CD1c-positive myeloid dendritic cell (primary cell): Measurements from ENCODE around the gene TMPRSS2.

Experiments
- DNase-seq: peaks from one replicate; pipeline ENCODE4 v3.0.0-alpha.2; 2016; ENCODE audit errors: extremely low spot score

Gene TMPRSS2

DNA sequence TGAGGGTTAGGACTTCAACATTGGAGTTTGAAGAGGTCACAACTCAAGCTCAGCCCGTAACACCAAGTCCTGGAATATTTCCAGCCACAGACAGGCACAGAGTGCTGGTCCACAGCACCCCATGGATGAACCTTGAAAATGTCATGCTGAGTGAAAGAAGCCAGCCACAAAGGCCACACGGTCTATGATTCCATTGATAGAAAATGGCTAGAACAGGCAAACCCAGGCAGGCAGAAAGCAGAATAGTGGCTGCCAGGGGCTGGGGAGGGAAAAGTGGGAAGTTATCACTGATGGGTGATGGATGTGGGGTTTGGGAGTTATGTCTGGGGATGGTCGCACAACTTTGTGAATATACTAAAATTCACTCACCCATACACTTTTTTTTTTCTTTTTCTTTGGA is 60.6 kb downstream of the TMPRSS2 start:
- DNase-seq = no peak

DNA sequence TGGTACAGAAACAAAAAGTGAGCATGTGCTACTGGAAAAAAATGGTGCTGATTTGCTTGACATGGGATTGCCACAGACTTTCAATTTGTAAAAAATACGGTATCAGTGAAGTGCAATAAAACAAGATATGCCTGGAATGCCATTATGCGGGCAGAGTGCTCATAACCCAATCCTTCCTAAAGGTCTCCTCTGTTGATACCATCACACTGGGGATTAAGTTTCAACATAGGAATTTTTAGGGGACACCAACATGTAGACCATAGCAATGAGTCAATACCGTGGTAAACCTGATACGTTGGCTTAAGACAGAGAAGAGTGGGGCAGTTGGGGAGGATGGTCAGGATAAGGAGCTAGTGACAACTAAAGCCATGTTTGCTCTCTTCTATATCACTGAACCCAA is 61.4 kb downstream of the TMPRSS2 start:
- DNase-seq = no peak

DNA sequence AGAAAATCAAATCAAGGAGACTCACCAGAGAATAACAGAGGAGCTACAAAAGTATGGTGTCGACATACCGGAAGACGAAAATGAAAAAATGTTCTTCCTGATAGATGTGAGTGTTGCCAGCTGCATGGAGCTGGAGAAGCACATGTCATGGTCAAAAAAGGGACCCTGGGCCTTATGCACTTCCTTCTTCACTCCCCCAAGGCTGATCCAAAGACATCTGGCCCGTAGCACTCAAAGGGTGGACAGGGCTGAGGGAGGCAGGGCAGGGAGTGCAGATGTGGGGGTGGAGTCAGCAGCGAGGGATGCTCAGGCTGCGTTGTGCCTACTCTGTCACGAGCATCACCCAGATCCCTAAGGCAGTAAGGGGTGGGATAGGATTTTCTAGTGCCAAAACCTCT is 62.5 kb downstream of the TMPRSS2 start:
- no peak for DNase-seq

DNA sequence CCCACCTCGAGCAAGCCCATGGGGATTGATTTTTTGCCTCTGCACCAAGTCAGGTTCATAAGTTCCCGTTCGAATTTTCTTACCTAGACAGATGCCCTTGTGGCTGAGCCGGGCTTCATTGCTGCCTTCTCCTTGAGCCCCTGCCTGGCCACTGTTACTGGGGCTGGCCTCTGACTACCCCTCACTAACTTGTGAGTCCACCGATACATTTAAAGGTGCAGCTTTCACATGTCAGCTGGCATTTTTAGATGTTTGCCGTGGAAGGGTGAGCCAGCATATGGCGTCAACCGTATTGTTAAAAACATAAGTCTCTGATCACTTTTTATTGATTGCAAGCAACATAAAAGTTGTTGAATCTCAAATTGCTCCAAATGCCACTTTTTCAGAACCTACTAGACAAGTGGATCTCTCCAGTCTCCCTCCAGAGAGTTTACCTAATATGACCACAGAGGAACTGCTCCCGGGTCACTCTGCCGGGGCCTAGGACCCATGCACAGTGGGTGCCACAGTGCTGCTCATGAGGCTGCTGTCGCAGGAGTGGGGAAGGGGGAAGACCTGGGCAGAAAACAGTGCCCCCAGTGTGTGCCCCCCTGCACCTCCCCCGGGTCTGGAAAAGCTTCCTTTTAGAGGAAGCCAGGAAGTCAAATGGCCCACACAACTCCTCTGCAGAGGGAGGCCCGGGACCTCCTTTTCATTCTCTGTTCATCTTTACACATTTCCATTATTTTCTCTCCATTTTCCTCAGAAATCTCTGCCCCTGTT is 63.1 kb downstream of the TMPRSS2 start:
- DNase-seq = no peak

DNA sequence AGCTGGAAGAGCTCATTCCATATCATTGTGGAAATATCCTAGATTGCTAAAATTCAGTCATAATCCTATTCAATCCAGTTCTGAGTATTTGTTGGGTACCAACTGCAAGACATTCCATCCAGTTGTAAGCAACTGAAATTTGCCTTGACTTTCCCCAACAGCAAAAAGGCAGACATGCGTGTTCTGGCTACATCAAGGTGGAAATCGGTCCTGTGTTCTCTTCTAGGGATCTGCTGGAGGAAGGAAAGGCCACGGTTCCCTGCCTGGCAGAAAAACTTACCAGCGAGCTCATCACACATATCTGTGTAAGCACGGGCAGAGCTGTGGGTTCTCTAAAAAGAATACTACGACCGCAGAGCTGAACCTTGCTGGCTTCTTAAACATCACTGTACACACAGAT is 64.4 kb downstream of the TMPRSS2 start:
- DNase-seq = no peak

DNA sequence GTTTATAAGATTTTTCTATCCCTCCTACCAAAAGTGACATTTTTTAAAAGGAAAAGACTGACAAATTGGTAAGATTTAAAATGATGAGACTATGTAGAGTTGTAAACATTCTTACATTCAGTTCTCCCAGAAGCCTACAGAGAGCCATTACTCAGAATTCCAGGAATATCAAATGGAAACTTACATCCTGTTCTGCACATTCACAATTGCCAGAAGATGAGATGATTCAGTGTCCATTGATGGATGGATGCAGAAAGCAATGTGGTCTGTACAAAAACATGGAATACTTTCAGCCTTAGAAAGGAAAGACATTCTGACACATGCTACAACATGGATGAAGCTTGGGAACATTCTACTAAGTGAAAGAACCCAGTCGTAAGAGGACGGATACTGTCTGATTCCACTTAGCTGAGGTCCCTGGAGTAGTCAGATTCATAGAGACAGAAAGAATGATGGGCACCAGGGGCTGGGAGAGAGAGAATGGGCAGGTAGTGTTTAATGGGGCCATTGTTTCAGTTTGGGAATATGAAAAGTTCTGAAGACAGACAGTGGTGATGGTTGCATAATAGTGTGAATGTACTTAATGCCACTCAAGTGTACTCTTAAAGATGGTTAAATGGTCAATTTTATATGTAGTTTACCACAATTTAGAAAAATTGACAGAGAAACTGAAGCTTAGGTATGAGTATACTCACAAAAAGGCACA is 65.3 kb downstream of the TMPRSS2 start:
- no peak for DNase-seq

DNA sequence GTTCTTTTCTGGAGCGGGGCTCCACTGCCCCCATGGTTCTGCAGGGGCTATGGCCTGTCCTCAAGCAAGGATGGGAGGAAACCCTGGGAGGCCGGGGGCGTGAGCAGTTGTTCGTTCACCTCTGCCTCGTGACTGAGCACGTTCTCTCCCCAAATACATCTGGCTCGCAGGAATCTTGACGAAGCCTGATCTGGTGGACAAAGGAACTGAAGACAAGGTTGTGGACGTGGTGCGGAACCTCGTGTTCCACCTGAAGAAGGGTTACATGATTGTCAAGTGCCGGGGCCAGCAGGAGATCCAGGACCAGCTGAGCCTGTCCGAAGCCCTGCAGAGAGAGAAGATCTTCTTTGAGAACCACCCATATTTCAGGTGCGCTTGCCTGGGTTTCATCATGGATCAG is 66.4 kb downstream of the TMPRSS2 start:
- no peak for DNase-seq

DNA sequence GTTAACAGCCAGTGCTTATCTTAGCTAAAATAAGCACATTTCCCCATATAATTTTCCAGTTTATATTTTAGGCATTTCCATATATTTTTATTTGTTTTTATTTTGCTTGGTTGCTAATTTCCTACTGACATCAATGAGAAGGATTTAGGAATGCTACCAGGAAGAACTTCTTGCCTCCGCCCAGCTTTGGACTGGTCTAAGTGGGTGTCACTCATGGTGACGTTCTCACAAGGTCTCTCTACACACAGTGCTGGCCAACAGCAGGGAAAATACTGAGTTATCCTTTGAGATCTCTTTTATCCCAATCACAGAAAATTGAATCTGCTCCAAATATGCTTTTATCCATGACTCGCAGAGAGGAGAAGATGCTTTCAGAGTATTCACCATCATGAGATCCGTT is 68.7 kb downstream of the TMPRSS2 start:
- no peak for DNase-seq

DNA sequence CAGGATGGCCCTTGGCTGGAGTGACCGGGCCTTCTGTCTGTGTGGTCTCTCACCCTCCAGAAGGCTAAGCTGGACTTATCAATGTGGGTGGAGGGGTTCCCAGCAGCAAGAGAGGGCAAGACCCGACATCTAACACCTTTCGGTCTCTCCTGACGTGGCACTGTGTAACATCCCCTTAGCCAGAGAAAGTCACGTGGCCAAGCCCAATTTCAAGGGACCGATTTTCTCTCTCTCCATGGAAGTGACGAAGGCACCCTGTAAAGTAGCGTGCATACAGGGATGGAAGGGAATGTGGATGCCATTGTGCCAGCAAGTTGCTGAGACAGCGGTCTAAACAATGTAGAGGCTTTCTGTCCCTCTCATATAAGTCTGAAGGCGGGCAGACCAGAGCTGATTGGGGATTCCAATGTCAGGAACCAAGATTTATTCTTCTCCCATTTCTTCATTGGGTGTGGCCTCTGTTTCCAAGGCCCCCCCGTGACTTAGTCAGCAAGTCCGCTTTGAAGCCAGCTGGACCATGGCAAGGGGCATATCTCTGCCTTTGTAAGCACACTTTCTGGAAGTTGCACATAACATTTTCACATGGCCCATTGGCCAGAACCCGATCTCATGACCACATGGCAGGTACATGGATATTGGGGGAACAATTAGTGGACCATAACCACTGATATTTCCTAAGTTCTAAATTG is 69.4 kb downstream of the TMPRSS2 start:
- DNase-seq = no peak

DNA sequence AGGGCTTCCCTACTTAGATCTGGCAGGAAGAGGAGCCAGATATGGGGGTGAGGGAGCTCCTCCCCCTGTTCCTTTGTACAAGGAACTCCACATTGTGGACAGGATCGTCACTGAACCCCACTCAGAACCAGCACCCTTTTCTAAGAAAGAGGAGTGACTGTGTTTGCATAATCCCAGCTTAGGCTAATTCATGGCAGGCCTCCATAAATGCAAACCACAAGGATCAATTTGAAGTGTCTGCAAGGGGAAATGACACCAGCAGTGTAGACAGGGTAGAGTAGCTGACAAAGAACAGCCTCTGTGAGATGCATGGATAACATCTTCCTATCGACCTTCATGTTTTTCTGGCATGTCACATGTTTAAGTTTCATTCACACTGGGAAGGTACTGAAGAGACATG is 70.2 kb downstream of the TMPRSS2 start:
- no peak for DNase-seq

DNA sequence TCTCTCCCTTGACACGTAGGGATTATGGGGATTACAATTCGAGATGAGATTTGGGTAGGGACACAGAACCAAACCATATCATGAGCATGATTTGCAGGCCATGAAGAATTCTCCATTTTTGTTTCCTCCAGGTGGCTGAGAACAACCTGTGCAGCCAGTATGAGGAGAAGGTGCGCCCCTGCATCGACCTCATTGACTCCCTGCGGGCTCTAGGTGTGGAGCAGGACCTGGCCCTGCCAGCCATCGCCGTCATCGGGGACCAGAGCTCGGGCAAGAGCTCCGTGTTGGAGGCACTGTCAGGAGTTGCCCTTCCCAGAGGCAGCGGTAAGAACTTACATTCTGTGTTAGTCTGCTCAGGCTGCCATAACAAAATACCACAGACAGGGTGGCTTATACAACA is 72.3 kb downstream of the TMPRSS2 start:
- DNase-seq = no peak

DNA sequence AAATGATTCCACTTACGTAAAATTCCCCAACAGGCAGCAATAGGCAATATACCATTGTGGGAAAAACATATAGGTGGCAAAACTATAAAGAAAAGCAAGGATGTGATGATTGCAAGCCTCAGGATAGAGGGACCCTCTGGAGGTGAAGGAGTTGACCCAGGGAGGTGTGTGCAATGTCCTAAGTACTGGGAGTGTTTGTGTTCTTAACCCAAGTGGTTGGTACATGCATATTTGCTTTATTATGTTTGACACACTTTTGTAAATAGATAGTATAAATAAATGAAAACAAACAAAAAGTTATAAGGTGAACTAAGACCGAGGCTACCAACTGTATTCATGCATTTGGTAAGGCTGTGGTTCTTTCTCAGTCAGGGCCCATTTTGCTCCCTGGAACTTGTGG is 74.4 kb downstream of the TMPRSS2 start:
- DNase-seq = no peak

DNA sequence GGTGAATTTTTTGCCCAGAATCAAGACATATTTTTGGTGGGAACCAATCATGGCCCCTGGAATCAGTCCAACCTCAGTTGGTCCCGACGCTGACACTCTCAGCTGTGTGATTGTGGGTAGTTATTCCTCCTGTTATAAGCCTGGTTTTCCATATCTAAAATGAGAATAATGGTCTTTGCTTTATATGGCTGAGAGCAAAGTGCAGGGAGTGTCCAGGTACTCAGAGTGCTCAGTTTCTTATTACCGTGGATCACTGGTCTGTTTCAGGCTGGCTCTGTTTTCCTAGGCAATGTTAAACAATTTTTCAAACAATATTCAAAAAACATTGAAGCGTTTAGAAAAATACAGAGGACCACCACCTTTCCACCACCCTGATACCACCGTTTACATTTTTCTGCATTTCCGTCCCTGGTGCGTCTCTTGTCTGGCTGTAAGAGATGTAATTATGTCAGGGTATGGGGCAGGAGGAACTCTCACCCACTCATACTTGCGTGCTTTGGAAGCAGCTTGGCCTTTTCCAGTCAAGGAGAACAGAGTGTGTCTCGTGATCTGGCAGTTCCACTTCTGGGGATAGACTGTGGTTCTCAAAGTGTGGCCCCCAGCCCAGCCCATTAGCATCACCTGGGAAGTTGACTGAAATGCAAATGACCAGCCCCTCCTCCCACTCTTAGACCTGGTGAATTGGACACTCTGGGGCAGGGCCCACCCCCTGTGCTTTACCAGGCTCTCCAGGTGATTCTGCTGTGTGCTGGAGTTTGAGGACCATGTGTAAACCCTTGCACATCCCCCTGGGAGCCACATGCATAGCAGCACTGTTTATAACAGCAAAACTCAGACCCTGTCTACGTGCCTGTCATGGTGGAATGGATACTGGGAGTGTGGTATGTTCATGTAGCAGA is 75.1 kb downstream of the TMPRSS2 start:
- no peak for DNase-seq

DNA sequence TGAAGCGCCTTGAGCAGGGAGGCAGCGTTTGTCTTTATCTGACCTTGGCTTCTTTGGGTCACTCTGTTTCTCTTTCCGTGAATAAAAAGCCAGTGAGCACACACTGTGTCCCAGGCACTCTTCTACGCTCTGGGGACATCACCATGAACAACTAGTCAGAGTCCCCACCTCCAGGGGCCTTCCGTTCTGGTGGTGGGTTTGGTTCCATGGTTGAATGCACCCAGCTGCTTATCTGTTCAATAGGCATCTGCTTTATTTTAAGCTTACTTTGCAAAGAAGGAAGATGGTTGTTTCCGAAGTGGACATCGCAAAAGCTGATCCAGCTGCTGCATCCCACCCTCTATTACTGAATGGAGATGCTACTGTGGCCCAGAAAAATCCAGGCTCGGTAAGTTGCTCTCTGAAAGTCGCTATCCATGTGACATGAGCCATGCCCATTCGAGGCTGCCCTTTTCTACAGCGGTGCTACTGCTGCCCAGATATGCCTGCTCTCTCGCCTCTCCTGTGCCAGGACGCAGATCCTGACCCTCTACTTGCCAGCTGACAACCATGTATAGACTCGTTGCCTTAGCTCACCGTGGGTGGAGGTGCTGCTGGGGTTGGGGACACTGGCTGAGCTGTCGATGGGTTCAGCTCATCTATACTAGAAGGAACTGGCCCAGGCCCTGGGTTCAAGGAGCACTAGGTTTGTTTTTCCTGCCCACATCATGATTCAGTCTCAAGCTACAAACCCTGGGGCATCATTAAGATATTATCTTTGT is 76.0 kb downstream of the TMPRSS2 start:
- no peak for DNase-seq

DNA sequence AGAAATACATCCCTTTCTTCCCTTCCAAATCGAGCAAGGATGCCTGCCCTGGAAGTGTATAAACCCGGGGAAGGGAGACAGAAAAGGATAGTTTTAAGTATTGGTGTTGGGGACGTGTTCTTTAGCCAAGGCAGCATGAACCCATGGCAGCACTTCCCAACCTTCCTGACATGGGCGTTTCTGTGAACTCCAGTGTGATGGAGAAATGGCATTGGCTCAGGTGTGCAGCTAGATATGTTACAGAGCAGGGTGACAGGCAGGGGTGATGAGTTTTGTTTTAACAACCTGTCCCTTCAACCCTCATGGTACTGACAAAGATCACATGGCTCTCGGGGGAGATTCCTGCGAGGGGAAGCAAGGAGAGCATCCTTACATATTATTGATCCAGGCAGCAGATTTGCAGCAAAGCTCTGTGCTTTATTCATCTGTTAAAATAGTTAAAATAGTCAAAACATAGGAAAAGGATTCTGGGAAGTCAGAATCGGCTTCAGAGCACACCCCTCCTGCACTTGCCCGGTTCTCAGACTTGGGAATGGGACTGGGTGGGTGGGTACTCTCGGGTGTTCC is 78.0 kb downstream of the TMPRSS2 start:
- DNase-seq = no peak

DNA sequence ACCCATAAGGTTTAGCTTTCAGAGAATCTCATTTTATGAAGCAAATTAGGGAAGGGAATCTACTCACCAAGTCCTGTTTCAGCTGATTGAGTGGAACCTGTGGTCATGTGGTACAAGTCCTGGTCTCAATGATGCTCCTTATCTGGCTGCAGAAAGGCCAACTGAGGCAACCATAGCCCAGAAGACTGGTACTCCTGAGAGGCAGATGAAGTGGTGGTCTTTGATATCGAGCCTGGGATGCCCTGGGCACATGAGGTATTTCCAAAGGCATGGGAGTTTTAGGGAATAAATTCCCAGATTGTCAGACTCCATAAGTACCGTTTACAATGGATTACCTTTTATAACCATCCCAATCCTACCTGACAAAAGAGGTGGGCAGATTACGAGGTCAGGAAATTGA is 78.7 kb downstream of the TMPRSS2 start:
- no peak for DNase-seq

DNA sequence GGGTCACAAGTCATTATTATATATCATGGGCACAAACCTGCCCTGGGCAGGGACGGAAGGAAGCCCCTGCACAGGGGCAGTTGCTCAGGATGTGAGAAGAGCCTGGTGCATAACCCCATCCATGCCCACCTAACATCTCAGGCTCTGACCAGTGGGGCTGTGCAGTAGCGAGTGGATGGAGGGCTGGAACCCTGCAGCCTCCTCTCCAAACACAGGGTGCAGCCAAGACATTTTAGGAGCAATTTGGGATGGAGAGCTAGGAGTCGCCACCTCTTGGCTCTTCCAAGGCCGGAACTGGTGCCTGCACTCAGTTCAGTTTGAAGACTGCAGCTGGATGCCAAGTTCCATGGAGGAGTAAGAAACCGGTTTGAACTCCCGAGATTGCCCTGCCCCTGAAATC is 79.1 kb downstream of the TMPRSS2 start:
- DNase-seq = no peak

DNA sequence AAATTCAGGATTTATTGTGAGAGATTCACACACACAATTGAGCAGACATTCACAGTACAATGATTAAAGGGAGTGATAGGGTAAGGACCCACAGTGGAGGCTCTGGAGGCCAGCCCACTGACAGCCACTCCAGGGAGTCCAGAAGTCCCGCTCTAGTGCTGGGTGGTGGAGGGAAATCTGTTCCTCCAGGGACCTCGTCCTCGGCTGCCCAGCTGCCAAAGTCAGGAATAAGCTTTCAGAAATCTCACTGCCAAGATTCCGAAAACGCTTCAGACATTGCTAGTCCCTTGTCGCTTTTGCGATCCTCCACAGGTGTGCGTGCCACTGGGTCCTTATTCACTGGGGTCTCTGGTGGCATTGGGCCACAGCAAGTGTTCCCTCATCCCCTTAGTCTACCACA is 79.6 kb downstream of the TMPRSS2 start:
- DNase-seq = no peak

DNA sequence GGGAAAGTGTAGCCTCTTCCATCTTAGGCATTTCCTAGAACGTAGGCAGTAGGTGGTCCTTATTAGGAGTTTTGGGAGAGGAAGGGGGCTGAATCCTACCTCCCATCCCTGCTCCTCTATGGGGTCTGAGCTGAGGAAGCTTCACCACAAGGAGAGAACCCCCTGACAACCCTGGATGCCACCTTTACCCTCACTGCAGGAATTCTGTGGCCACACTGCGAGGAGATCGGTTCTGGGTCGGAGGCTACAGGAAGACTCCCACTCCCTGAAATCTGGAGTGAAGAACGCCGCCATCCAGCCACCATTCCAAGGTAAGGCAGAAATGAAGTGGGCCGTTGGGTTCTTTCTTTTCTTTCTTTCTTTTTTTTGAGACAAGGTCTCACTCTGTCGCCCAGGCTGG is 80.4 kb downstream of the TMPRSS2 start:
- DNase-seq = no peak

DNA sequence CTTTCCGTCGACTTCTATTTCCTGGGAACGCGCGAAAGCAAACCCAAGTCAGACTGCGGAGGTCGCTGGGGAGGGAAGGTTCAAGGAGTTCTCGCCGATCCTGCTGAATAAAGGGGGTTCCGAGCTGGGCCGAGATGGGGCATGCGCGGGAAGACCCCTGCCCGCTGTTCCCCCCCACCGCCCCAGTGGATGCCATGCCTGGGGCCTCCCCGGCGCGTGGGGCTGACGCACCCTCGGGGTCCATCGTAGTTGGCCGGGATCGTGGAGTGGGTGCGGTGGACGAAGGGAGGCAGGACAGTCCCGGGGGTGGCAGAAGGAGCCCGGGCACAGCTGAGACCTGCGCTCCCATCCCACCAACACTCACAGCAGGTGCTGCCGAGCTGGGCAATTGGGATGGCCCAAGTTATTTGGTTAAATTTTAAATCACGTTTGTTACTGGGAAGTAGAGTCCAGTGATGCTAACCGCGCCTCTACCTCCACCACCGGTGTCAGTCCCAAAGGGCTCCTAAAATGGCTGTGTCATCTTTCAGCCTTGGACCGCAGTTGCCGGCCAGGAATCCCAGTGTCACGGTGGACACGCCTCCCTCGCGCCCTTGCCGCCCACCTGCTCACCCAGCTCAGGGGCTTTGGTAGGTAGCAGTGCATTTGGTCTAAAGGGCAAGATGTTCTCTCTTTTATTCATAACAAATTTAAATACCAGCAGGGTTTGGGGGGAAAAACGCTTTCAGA is 81.1 kb downstream of the TMPRSS2 start:
- no peak for DNase-seq
